IMR-90 (cell line): ENCODE results near the gene ZCCHC14. TPM values are rescaled to one million over a fixed set of nuclear protein-coding genes. Genes with fewer than 3 reads are reported as not detected.

Source experiments
- ATAC-seq: fragments of 200-7000 bp; cut with Tn5 transposase; 2 replicates; pipeline ENCODE4 v1.9.1; 2020; ENCODE audit warnings: low read depth, mild to moderate bottlenecking, moderate library complexity
- BruUV-seq: library from RNA; stranded (reverse); fragments of 400-500 nt; replicated peaks from 2 replicates; lab custom pipeline; 2021; lab: Mats Ljungman, UMichigan
- CTCF ChIA-PET: fragments of 300-600 bp; formaldehyde crosslinking; extraction: SDS; loops from one replicate; lab custom pipeline; 2021; ENCODE audit warnings: antibody characterized with exemption; lab: Yijun Ruan, JAX
- POLR2A ChIA-PET: fragments of 300-600 bp; sonication (Branson Sonifier 250); formaldehyde crosslinking; loops from one replicate; lab custom pipeline; 2022; ENCODE audit warnings: antibody characterized with exemption; ENCODE audit not compliant: unreplicated experiment; lab: Charles Lee
- DNase-seq: peaks from one replicate; pipeline ENCODE4 v3.0.0; 2013
- H2AFZ ChIP-seq: replicated peaks from 2 replicates; pipeline ENCODE3; 2013; ENCODE audit warnings: low read length, mild to moderate bottlenecking; ENCODE audit not compliant: poor library complexity
- H2AK5ac ChIP-seq: 2 replicates; pipeline ENCODE4 v1.6.1; 2013; ENCODE audit warnings: low read depth, low read length, inconsistent platforms
- H2AK9ac ChIP-seq: replicated peaks from 2 replicates; pipeline ENCODE3; 2013; ENCODE audit warnings: mild to moderate bottlenecking, low read depth, low read length, moderate library complexity; ENCODE audit not compliant: poor library complexity
- H2BK120ac ChIP-seq: 2 replicates; pipeline ENCODE4 v1.6.1; 2013; ENCODE audit warnings: low read depth, low read length, inconsistent platforms
- H2BK15ac ChIP-seq: 3 replicates; pipeline ENCODE4 v1.6.1; 2013; ENCODE audit warnings: low read depth, low read length, inconsistent platforms
- H2BK20ac ChIP-seq: 2 replicates; pipeline ENCODE4 v1.6.1; 2013; ENCODE audit warnings: low read depth, mild to moderate bottlenecking, inconsistent platforms, low read length, moderate library complexity
- H2BK5ac ChIP-seq: 2 replicates; pipeline ENCODE4 v1.6.1; 2013; ENCODE audit warnings: mild to moderate bottlenecking, low read depth, low read length, inconsistent platforms; ENCODE audit not compliant: poor library complexity, severe bottlenecking
- H3K14ac ChIP-seq: replicated peaks from 2 replicates; pipeline ENCODE4 v1.6.1; 2013; ENCODE audit warnings: low read depth, low read length, inconsistent platforms
- H3K18ac ChIP-seq: 2 replicates; pipeline ENCODE4 v1.6.1; 2013; ENCODE audit warnings: low read depth, low read length, control low read depth
- H3K23ac ChIP-seq: 2 replicates; pipeline ENCODE4 v1.6.1; 2013; ENCODE audit warnings: low read depth, low read length, inconsistent platforms
- H3K27ac ChIP-seq: 2 replicates; pipeline ENCODE4 v1.5.1; 2013; ENCODE audit warnings: mild to moderate bottlenecking, control low read depth, low read length; ENCODE audit not compliant: insufficient read depth
- H3K27me3 ChIP-seq: 2 replicates; pipeline ENCODE4 v1.6.1; 2013; ENCODE audit warnings: low read length; ENCODE audit not compliant: control insufficient read depth, insufficient read depth
- H3K36me3 ChIP-seq: 2 replicates; pipeline ENCODE4 v1.6.1; 2013; ENCODE audit warnings: low read length, mixed read lengths; ENCODE audit not compliant: control insufficient read depth, insufficient read depth
- H3K4ac ChIP-seq: 2 replicates; pipeline ENCODE4 v1.6.1; 2013; ENCODE audit warnings: low read depth, low read length, inconsistent platforms
- H3K4me1 ChIP-seq: 2 replicates; pipeline ENCODE4 v1.6.1; 2013; ENCODE audit warnings: low read length, mixed read lengths; ENCODE audit not compliant: control insufficient read depth, insufficient read depth
- H3K4me2 ChIP-seq: 2 replicates; pipeline ENCODE4 v1.6.1; 2013; ENCODE audit warnings: low read depth, mild to moderate bottlenecking, control low read depth, low read length, moderate library complexity
- H3K4me3 ChIP-seq: 2 replicates; pipeline ENCODE4 v1.5.1; 2013; ENCODE audit warnings: low read depth, mild to moderate bottlenecking, control low read depth, low read length, moderate library complexity; ENCODE audit not compliant: insufficient read depth
- H3K56ac ChIP-seq: 2 replicates; pipeline ENCODE4 v1.6.1; 2013; ENCODE audit warnings: low read length, inconsistent platforms; ENCODE audit not compliant: insufficient read depth; ENCODE audit errors: extremely low read depth
- H3K79me1 ChIP-seq, 2 experiments: 2 replicates each; pipeline ENCODE4 v1.6.1; 2013; ENCODE audit warnings: low read length in 2 of 2, inconsistent platforms in 1 of 2, low read depth in 1 of 2
- H3K9ac ChIP-seq: 2 replicates; pipeline ENCODE4 v1.6.1; 2013; ENCODE audit warnings: low read depth, low read length, control low read depth
- H3K9me1 ChIP-seq: 2 replicates; pipeline ENCODE4 v1.6.1; 2013; ENCODE audit warnings: low read length, inconsistent platforms; ENCODE audit not compliant: insufficient read depth
- H3K9me3 ChIP-seq: 2 replicates; pipeline ENCODE4 v1.6.1; 2013; ENCODE audit warnings: low read length; ENCODE audit not compliant: control insufficient read depth, insufficient read depth
- H4K20me1 ChIP-seq: 2 replicates; pipeline ENCODE4 v1.6.1; 2013; ENCODE audit warnings: low read length, inconsistent platforms; ENCODE audit not compliant: insufficient read depth
- H4K5ac ChIP-seq: 2 replicates; pipeline ENCODE4 v1.6.1; 2013; ENCODE audit warnings: mild to moderate bottlenecking, low read depth, low read length, control low read depth
- H4K8ac ChIP-seq, 2 experiments: 2 replicates each; pipeline ENCODE4 v1.6.1; 2013; ENCODE audit warnings: low read depth in 2 of 2, low read length in 2 of 2, control low read depth in 1 of 2, inconsistent platforms in 1 of 2
- H4K91ac ChIP-seq: 2 replicates; pipeline ENCODE4 v1.6.1; 2013; ENCODE audit warnings: low read depth, low read length, inconsistent platforms; ENCODE audit not compliant: insufficient read depth
- BHLHE40 ChIP-seq: fragments of 150-350 bp; IDR thresholded peaks from 2 replicates; pipeline ENCODE4 v1.6.1; 2016; ENCODE audit warnings: mild to moderate bottlenecking, low read depth, low read length
- CEBPB ChIP-seq: IDR thresholded peaks from 2 replicates; pipeline ENCODE4 v1.6.1; 2012; ENCODE audit warnings: low read depth, low read length, improper control_type of control experiment
- CHD1 ChIP-seq: IDR thresholded peaks from 2 replicates; pipeline ENCODE4 v1.6.1; 2012; ENCODE audit warnings: low read depth, low read length, improper control_type of control experiment
- FOS ChIP-seq: fragments of 150-350 bp; IDR thresholded peaks from 2 replicates; pipeline ENCODE4 v1.6.1; 2016; ENCODE audit warnings: low read depth, low read length
- MAFK ChIP-seq: IDR thresholded peaks from 2 replicates; pipeline ENCODE4 v1.6.1; 2012; ENCODE audit warnings: low read depth, low read length, improper control_type of control experiment
- MAZ ChIP-seq: IDR thresholded peaks from 2 replicates; pipeline ENCODE4 v1.6.1; 2012; ENCODE audit warnings: low read depth, mild to moderate bottlenecking, low read length, improper control_type of control experiment, moderate library complexity, borderline replicate concordance
- MXI1 ChIP-seq: IDR thresholded peaks from 2 replicates; pipeline ENCODE4 v1.6.1; 2012; ENCODE audit warnings: low read depth, mild to moderate bottlenecking, low read length, moderate library complexity, borderline replicate concordance
- NFE2L2 ChIP-seq: fragments of 150-350 bp; IDR thresholded peaks from 2 replicates; pipeline ENCODE4 v1.6.1; 2016; ENCODE audit warnings: low read depth, mild to moderate bottlenecking, low read length
- POLR2A ChIP-seq: IDR thresholded peaks from 2 replicates; pipeline ENCODE4 v1.6.1; 2012; ENCODE audit warnings: mild to moderate bottlenecking, low read depth, low read length
- RAD21 ChIP-seq: IDR thresholded peaks from 2 replicates; pipeline ENCODE4 v1.6.1; 2012; ENCODE audit warnings: low read length, improper control_type of control experiment
- RCOR1 ChIP-seq: IDR thresholded peaks from 2 replicates; pipeline ENCODE4 v1.6.1; 2012; ENCODE audit warnings: mild to moderate bottlenecking, low read length, improper control_type of control experiment; ENCODE audit not compliant: insufficient replicate concordance
- RFX5 ChIP-seq: IDR thresholded peaks from 2 replicates; pipeline ENCODE4 v1.8.0; 2012; ENCODE audit warnings: low read depth, mild to moderate bottlenecking, low read length, moderate library complexity
- WGBS, 2 experiments: methylation state at CpG; one replicate each; pipeline versions ENCODE4 v1.1.5 to v1.1.7; 2013; ENCODE audit warnings: missing lambda C conversion rate in 2 of 2; ENCODE audit not compliant: insufficient read length in 1 of 2; ENCODE audit errors: extremely low coverage in 2 of 2; 5-methylcytosine and 5-hydroxymethylcytosine counted together
- dilution Hi-C: fragments of 300-500 bp; cut with HindIII; formaldehyde crosslinking; loops from one replicate; pipeline ENCODE4 v1.14.3; 2018; ENCODE audit warnings: low sequenced_read_pairs; ENCODE audit not compliant: unreplicated experiment
- in situ Hi-C: fragments of 300-500 bp; cut with MboI; formaldehyde crosslinking; loops from 3 replicates; pipeline ENCODE4 v1.14.3; 2019; ENCODE audit warnings: low sequenced_read_pairs, inconsistent platforms, mixed read lengths
- intact Hi-C: fragments of 100-400 bp; cut with micrococcal nuclease; formaldehyde crosslinking; loops from 2 replicates; pipeline ENCODE4 v1.10.0; 2022
- polyA plus RNA-seq, 3 experiments: library from polyadenylated mRNA; depleted of rRNA; stranded (reverse); fragments of >200 nt; gene quantifications; 2 replicates each; pipeline ENCODE4 v1.2.3, GENCODE V29; 2012; ENCODE audit warnings: low replicate concordance in 1 of 3
- total RNA-seq: library from RNA; depleted of rRNA; stranded (reverse); fragments of >200 nt; gene quantifications from 2 replicates; pipeline ENCODE4 v1.2.3, GENCODE V29; 2012
- TF ChIP-seq, protein P1 (sequence below): fragments of 150-350 bp; IDR thresholded peaks from 2 replicates; pipeline ENCODE4 v1.6.1; 2017; ENCODE audit warnings: mild to moderate bottlenecking, antibody characterized with exemption, low read length, low read depth
- TF ChIP-seq, protein P2 (sequence below): fragments of 150-350 bp; IDR thresholded peaks from 2 replicates; pipeline ENCODE4 v1.6.1; 2016; ENCODE audit warnings: low read depth, mild to moderate bottlenecking, low read length, moderate library complexity, borderline replicate concordance
- TF ChIP-seq, protein P3 (sequence below): conservative IDR thresholded peaks from 2 replicates; pipeline ENCODE4 v1.5.1; 2012; ENCODE audit warnings: mild to moderate bottlenecking, low read depth, low read length, improper control_type of control experiment

Gene ZCCHC14
- total and polyA plus RNA-seq, 2 of the 4 experiments (the other 2 are of a cell fraction), result 2.5 to 5.3 TPM

DNA sequence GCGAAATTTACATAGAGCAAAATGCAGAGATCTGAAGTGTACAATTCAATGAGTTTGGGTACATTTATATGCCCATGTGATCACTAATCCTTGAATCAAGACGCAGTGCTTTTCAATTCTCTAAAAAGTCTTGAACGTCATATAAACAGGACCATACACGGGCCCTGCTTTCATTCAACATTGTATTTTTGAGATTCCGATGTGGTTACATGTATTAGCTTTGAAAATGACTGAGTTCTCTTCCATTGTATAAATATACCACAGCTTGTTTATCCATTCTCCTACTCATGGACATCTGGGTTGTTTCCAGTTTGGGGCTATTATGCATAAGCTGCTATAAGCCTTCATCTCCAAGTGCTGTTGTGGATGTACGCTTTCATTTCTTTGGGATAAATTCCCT lies 45.5 kb downstream of the ZCCHC14 start:
- Histone ChIP-seq H3K4ac (peak overlapping the region; percentile 81; the same call in 1 of the 2 replicates), H3K27me3 (no peaks in the 10 kb centered on the region), H3K14ac (0 out of 2 replicates have a peak overlapping the region, but pooled peaks have one; percentile 62), H3K4me2 (peak overlapping the region; percentile 82), H4K5ac (no peak overlapping the region; the same call in 1 of the 2 replicates), H3K9me1 (peaks cover 13% of the 10 kb centered on the region), H4K8ac (peak overlapping the region in 1 of 2 experiments; percentile 67; a peak in 2 of 4 replicates), H3K36me3 (peaks cover 13% of the 10 kb centered on the region), H2AK5ac (peak overlapping the region; percentile 33; the same call in 1 of the 2 replicates), H3K23ac (peak overlapping the region; percentile 40; the same call in 1 of the 2 replicates), H2BK15ac (peak overlapping the region; percentile 21; the same call in 1 of the 3 replicates), H2AFZ (no peak overlapping the region), H3K56ac (peak overlapping the region; percentile 19; the same call in 1 of the 2 replicates), H2BK120ac (peak overlapping the region; percentile 91), H3K9ac (no peak overlapping the region), H3K4me1 (peaks cover 20% of the 10 kb centered on the region), H3K27ac (peak overlapping the region; percentile 94), H3K18ac (no peak overlapping the region), H4K91ac (peak overlapping the region; percentile 49; the same call in 1 of the 2 replicates), H2AK9ac (no peak overlapping the region), H2BK20ac (peak overlapping the region; percentile 85; the same call in 1 of the 2 replicates), H3K79me1 (peaks cover 20 to 78% of the 10 kb centered on the region in 2 experiments), H4K20me1 (peaks cover 12% of the 10 kb centered on the region), H2BK5ac (peak overlapping the region; percentile 87), H3K4me3 (no peak overlapping the region), H3K9me3 (no peaks in the 10 kb centered on the region)
- 67% methylated on average over 1 of the region's 6 CpGs; no CpG with 5 or more reads in 1 of the 2 experiments for WGBS, 2 experiments
- ChIA-PET POLR2A (no interaction called here), CTCF (interaction anchor here (1.0 to 1.1 kb wide), 2 partner anchors 11 to 124 kb away, joined by 3 to 4 read pairs; no protein-coding TSS in a partner anchor)
- BruUV-seq, result no TSS peak
- intact Hi-C loops (loop anchor here (5.0 kb wide), 1 partner anchor 45 kb away; the partner anchor contains the start of gene ZCCHC14), in situ Hi-C loops (no loop called here), dilution Hi-C loops (no loop called here)
- DNase-seq, result peak; percentile 97
- ATAC-seq, result peak; percentile 96
- TF ChIP-seq, protein P1, sequence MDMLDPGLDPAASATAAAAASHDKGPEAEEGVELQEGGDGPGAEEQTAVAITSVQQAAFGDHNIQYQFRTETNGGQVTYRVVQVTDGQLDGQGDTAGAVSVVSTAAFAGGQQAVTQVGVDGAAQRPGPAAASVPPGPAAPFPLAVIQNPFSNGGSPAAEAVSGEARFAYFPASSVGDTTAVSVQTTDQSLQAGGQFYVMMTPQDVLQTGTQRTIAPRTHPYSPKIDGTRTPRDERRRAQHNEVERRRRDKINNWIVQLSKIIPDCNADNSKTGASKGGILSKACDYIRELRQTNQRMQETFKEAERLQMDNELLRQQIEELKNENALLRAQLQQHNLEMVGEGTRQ, result peak; percentile 84
- TF ChIP-seq CEBPB, result no peak
- TF ChIP-seq, protein P2, sequence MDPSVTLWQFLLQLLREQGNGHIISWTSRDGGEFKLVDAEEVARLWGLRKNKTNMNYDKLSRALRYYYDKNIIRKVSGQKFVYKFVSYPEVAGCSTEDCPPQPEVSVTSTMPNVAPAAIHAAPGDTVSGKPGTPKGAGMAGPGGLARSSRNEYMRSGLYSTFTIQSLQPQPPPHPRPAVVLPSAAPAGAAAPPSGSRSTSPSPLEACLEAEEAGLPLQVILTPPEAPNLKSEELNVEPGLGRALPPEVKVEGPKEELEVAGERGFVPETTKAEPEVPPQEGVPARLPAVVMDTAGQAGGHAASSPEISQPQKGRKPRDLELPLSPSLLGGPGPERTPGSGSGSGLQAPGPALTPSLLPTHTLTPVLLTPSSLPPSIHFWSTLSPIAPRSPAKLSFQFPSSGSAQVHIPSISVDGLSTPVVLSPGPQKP, result no peak
- peak; percentile 58; the same call in 1 of the 2 replicates for TF ChIP-seq BHLHE40
- TF ChIP-seq RAD21, result peak; percentile 11; the same call in 1 of the 2 replicates
- TF ChIP-seq MAFK, result no peak
- TF ChIP-seq, protein P3, sequence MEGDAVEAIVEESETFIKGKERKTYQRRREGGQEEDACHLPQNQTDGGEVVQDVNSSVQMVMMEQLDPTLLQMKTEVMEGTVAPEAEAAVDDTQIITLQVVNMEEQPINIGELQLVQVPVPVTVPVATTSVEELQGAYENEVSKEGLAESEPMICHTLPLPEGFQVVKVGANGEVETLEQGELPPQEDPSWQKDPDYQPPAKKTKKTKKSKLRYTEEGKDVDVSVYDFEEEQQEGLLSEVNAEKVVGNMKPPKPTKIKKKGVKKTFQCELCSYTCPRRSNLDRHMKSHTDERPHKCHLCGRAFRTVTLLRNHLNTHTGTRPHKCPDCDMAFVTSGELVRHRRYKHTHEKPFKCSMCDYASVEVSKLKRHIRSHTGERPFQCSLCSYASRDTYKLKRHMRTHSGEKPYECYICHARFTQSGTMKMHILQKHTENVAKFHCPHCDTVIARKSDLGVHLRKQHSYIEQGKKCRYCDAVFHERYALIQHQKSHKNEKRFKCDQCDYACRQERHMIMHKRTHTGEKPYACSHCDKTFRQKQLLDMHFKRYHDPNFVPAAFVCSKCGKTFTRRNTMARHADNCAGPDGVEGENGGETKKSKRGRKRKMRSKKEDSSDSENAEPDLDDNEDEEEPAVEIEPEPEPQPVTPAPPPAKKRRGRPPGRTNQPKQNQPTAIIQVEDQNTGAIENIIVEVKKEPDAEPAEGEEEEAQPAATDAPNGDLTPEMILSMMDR, result no peak
- no peak for TF ChIP-seq POLR2A
- 0 out of 2 replicates have a peak, but pooled peaks have one; percentile 15 for TF ChIP-seq MXI1
- peak; percentile 56 for TF ChIP-seq FOS
- TF ChIP-seq NFE2L2, result no peak
- no peak for TF ChIP-seq MAZ
- no peak for TF ChIP-seq RCOR1
- no peak for TF ChIP-seq CHD1
- no peak for TF ChIP-seq RFX5
